Measurements from ENCODE around the gene PDCD10.

DNA sequence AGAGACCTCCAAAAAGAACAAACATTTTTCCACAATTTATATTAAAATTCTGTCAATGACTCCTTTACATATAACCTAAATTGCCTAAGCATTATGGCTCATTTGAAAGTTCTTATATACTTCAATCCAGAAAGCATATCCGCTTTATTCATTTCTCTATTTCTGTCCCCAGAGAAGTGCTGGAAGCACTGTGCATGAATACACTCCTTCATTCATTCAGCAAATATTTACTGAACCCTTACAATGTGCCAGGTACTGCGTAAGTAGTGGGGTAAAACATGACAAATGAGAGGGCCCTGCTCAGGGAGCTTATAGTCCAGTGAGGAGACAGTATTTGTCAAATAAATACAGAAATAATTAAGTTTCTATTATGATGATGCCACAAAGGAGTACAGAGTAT is 3.3 kb downstream of the PDCD10 start:
- TF ChIP-seq ZNF274 (IDR thresholded peaks at IDR 0.05; ENCODE audit: low read depth, low read length) (no peak), YY1 (IDR thresholded peaks at IDR 0.05; ENCODE audit: insufficient read depth, insufficient read length) (no peak)

Data from NT2/D1 (cell line).